Measurements from ENCODE around the gene PFKFB2.

PFKFB2 gene

DNA sequence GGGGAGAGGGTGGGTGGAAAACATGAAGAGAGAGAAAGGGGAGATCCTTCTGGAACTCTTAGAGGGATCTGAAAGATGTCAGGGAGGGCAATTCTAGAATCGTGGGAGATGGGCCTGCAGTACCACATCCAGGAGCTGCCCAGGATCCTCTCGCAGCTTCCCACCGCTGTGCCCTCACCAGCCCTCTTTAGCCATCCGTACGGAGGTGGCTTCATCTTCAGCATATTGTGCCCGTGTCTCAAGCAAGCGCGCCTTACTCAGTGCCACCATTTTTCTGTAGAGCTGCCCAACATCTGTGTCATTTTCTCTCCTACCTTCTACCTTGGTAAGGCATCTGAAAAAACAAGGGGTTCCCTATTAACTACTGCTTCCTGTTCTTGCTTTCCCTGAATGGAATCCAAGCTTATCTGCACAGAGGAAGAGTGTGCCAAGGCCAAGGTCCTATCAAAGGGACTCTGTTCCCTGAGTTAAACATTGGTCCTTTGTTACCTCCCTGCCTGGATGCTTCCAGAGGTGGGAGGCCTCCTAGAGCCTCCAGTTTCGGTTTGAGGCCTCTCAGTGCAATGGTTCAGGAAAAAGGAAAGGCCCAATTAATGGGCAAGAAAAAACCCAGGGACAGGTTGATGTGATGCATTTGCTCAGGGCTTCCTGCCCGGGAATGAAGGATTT lies 43.8 kb upstream of the PFKFB2 start:
- Histone ChIP-seq H3K27me3 (replicated peaks) (no peaks in the 10 kb centered on the region), H3K36me3 (replicated peaks) (no peaks in the 10 kb centered on the region), H3K27ac (no peak overlapping the region), H3K4me3 (ENCODE audit: low read depth, low read length) (no peak overlapping the region)
- no peak for DNase-seq
- in situ Hi-C loops (cut with HindIII; ENCODE audit: low pct_ligation_motif_present, low sequenced_read_pairs) = no loop called here
- TF ChIP-seq, protein P1, sequence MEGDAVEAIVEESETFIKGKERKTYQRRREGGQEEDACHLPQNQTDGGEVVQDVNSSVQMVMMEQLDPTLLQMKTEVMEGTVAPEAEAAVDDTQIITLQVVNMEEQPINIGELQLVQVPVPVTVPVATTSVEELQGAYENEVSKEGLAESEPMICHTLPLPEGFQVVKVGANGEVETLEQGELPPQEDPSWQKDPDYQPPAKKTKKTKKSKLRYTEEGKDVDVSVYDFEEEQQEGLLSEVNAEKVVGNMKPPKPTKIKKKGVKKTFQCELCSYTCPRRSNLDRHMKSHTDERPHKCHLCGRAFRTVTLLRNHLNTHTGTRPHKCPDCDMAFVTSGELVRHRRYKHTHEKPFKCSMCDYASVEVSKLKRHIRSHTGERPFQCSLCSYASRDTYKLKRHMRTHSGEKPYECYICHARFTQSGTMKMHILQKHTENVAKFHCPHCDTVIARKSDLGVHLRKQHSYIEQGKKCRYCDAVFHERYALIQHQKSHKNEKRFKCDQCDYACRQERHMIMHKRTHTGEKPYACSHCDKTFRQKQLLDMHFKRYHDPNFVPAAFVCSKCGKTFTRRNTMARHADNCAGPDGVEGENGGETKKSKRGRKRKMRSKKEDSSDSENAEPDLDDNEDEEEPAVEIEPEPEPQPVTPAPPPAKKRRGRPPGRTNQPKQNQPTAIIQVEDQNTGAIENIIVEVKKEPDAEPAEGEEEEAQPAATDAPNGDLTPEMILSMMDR (IDR thresholded peaks at IDR 0.05; ENCODE audit: low read depth, low read length, missing control alignments) = no peak

DNA sequence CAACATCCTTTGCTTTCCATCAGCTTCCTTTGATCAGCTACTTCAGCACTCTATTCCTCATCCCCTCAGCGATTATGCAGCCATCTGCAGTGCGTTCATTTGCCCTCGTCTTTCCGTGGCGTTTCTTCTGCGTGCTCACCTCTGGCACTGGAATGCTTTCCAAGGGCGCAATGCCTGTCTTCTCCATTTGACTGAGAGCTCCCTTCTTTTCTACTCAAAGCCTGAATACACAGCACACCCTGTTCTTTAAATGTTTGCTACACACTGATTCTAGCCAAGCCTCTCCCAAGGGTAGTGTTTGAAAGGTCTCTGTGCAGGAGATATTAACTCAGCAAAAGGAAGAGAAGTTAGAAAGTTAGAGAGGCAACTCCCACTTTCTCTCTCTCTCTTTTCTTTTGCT lies 43.1 kb upstream of the PFKFB2 start:
- no peaks in the 10 kb centered on the region for H3K27me3 ChIP-seq (replicated peaks)
- in situ Hi-C loops (cut with HindIII; ENCODE audit: low pct_ligation_motif_present, low sequenced_read_pairs) = no loop called here
- DNase-seq = no peak
- TF ChIP-seq, protein P1 (IDR thresholded peaks at IDR 0.05; ENCODE audit: low read depth, low read length, missing control alignments) = no peak
- no peaks in the 10 kb centered on the region for H3K36me3 ChIP-seq (replicated peaks)
- H3K27ac ChIP-seq = no peak overlapping the region
- H3K4me3 ChIP-seq (ENCODE audit: low read depth, low read length) = no peak overlapping the region

DNA sequence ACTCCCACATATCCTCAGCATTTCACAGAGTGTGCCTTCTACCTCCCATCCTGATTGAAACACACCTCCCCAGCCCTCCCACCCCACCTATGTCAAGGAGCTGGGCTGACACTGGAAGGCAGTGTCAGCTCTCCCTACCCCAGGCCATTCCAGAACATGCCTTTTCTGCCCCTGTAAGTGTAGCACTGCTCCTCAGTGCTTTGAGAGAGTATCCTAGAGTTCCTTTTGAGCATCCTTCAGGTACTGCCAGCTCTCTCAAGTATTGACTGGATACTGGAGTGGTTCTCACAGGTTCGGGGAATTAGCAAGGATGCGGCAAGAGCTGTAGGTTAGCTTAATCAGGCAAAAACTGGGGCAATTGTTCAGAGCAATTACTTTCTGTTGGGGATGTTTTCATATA lies 42.3 kb upstream of the PFKFB2 start:
- Histone ChIP-seq H3K36me3 (replicated peaks) (no peaks in the 10 kb centered on the region), H3K27ac (no peak overlapping the region), H3K4me3 (ENCODE audit: low read depth, low read length) (no peak overlapping the region), H3K27me3 (replicated peaks) (no peaks in the 10 kb centered on the region)
- in situ Hi-C loops (cut with HindIII; ENCODE audit: low pct_ligation_motif_present, low sequenced_read_pairs) = no loop called here
- no peak for DNase-seq
- TF ChIP-seq, protein P1 (IDR thresholded peaks at IDR 0.05; ENCODE audit: low read depth, low read length, missing control alignments) = no peak

DNA sequence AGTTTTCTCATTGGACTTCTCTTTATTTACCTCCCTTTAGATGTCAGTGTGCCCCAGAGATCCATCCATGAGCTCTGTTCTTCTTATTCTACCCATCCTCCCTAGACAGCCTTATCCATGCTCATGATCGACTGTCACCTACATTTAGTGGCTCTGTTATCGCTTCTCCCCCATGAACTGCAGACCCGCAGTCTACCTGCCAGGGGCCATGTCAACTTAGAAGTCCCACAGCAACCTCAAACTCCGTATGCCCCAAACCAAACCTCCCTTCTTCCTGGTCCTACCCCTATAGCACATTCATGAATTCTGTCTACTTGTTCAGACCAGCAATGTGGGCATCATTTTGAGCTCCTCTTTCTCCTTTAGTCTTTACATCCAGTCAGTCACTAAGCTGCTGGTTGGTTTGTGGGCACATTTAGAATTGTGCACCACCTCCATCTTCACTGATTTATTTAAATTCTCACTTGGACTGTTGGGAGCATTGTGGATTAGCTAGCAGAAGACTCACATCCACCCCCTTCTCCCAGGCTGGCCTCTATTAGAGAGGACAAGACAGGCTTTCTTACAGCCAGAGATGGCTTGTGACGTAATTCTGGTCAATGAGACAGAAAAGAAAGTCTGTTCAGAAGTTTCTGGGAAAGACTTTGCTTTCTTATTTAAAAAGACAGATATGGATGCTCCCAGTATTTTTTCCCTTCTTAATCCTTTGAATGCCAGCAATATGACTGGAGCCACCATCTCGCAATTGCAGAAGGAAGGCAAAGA lies 39.6 kb upstream of the PFKFB2 start:
- in situ Hi-C loops (cut with HindIII; ENCODE audit: low pct_ligation_motif_present, low sequenced_read_pairs) = no loop called here
- H3K27ac ChIP-seq = no peak overlapping the region

DNA sequence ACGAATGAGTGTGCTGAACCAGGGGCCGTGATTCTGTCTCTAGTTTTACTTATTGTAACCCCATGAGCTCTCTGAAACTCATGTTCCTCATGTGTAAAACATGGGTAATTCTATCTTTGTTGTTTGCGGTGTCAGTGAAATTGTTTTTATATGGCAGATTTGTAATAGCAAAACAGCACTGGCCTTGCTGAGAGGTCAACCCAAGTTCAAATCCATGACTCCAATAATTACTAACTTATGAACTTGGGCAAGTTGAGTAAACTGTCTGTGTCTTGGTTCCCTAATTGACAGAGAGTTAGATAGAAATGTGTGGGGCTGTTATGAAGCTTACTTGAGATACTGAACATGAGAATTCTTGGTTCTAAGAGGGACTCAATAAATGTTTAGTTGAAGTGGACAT lies 38.3 kb upstream of the PFKFB2 start:
- no peak for DNase-seq
- in situ Hi-C loops (cut with HindIII; ENCODE audit: low pct_ligation_motif_present, low sequenced_read_pairs) = no loop called here
- TF ChIP-seq, protein P1 (IDR thresholded peaks at IDR 0.05; ENCODE audit: low read depth, low read length, missing control alignments) = no peak
- Histone ChIP-seq H3K27ac (no peak overlapping the region), H3K27me3 (replicated peaks) (no peaks in the 10 kb centered on the region), H3K36me3 (replicated peaks) (no peaks in the 10 kb centered on the region), H3K4me3 (ENCODE audit: low read depth, low read length) (no peak overlapping the region)

More for the DNA sequence above, 39.6 kb upstream of the PFKFB2 start:
- Histone ChIP-seq H3K36me3 (replicated peaks) (no peaks in the 10 kb centered on the region), H3K27me3 (replicated peaks) (no peaks in the 10 kb centered on the region), H3K4me3 (ENCODE audit: low read depth, low read length) (no peak overlapping the region)
- TF ChIP-seq, protein P1 (IDR thresholded peaks at IDR 0.05; ENCODE audit: low read depth, low read length, missing control alignments) = no peak
- no peak for DNase-seq

All from brain microvascular endothelial cell (primary cell).